SW 1271 (cell line): ENCODE data around the gene ZCCHC24.
"Not testable (repeated sequence)": the region's sequence is repeated elsewhere in the genome, so short reads cannot be mapped to it uniquely, and the experiment has no call there.

Experiments
- DNase-seq, 2 experiments: peaks; one replicate each; lab custom pipeline; 2025; lab: John Stamatoyannopoulos, UW

Gene ZCCHC24

DNA sequence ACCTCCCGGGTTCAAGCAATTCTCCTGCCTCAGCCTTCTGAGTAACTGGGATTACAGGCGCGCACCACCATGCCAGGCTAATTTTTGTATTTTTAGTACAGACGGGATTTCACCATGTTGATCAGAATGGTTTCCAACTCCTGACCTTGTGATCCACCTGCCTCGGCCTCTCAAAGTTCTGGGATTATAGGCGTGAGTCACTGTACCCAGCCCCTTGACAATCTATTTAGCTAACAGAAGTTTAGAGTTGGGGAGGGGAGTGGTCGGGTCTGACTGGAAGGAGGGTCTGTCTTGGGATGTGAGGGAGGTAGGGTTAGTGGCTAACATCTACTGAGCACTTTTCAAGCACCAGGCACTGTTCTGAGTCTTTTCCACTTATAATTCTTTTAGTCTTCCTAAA lies 27.0 kb upstream of the ZCCHC24 start:
- DNase-seq: no peak

- DNase-seq: no peak
These were observed 26.4 kb upstream of the ZCCHC24 start for GRCh38 chr10:79471776-79472175.

DNA sequence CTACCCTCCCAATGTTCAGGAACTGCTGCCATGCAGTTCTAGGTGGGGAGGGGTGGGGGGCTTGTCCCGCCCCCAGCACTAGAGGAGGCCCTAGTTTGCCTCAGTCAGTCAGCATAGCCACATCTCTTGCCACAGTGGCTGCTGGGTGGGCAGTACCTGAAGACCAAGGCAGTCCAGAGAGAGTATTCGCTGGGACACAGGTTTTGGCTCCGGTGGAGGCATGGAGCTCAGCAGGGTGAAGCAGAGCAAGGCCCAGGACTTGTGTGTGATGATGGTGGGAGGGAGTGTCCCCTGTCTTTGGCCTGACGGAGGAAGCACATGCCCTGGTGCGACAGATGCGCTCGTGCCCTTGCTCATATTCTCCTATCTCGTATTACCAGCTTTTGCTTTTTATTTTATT lies 24.7 kb upstream of the ZCCHC24 start:
- DNase-seq: no peak

DNA sequence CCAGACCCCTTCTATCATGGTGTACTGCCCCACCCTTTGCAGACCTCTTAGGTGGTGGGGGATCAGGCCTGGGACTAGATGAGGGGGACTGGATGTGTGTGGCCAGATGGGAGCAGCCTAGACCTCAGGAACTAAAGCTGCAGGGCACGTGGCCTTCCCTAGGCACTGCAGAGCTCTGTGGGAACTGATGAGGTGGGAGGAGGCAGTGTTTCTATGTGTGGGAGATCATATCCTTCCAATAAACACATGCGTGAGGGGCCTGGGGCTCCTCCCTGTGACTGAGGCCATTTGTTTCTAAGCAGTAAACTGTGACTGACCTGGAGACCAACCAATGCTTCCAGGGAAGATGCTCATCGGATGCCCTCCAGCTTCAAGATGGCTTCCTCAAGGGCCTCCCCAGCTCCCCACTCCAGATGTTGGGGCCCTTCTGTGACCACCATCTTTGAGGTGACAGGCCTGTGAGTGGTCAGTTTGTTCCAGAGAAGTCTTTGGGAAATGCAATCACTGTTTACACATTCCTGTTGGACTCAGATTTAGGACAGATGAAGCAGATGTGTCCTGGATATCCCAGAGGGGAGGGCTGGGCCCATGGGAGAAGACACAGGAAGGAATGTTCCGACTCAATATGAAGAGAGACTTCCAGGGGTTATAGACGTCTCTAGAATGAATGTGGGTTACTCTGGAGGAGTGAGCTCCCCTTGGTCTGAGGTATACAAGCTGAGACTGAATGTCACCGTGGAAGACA lies 23.6 kb upstream of the ZCCHC24 start:
- DNase-seq: no peak

- no peak for DNase-seq
These were observed 22.7 kb upstream of the ZCCHC24 start for GRCh38 chr10:79468015-79468560.

DNA sequence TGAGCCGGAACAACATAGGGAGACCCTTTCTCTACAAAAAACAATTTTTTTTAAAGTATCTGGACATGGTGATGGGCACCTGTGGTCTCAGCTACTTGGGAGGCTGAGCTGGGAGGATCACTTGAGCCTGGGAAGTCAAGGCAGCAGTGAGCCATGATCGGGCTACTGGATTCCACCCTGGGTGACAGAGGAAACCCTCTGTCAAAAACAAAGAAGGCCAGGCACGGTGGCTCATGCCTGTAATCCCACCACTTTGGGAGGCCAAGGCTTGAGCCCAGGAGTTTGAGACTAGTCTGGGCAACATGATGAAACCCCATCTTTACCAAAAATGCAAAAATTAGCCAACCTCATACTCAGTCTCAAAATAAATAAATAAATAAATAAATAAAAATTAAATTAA lies 19.9 kb upstream of the ZCCHC24 start:
- DNase-seq: no peak

GRCh38 chr10:79463578-79464496 lies 18.4 kb upstream of the ZCCHC24 start:
- no peak for DNase-seq

DNA sequence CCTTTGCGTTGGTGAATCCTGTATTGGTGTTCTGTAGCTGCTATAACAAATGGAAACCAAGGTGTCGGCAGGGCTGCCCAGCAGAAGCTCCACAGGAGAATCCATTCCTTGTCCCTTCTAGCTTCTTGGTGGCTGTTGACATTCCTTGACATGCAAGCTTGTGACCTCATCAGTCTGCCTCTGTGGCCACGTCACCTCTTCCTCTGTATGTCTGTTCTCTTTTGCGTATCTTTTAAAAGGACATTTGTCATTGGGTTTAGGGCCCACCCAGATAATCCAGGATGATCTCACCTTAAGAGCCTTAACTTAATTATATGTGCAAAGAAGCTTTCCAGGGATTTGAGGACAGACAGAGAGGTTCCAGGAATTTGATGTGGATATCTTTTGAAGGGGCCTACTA lies 15.3 kb upstream of the ZCCHC24 start:
- no peak for DNase-seq

GRCh38 chr10:79459243-79459642 lies 13.8 kb upstream of the ZCCHC24 start:
- DNase-seq: no peak

DNA sequence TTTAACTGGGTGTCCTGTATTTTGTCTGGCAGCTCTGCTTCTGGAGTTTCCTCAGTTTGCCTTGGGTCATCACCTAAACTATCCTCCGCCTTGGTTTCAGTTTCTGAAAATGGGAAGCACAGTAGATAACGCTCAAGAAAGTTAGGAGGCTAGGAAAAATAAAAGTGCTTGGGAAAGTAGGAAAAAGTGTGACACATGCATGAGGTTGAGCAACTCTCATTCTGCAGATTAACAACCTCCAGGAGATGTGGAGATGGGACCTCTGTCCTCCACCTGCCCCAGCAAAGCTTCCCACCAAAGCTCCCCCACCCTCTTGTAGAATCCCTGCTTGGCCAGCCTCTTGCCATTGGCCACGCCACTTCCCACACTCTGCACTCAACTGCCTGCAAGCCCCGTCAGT lies 13.1 kb upstream of the ZCCHC24 start:
- DNase-seq: no peak

- no peak for DNase-seq
These were observed 11.9 kb upstream of the ZCCHC24 start for GRCh38 chr10:79457256-79457785.

GRCh38 chr10:79454259-79454658 lies 8.8 kb upstream of the ZCCHC24 start:
- DNase-seq: no peak

DNA sequence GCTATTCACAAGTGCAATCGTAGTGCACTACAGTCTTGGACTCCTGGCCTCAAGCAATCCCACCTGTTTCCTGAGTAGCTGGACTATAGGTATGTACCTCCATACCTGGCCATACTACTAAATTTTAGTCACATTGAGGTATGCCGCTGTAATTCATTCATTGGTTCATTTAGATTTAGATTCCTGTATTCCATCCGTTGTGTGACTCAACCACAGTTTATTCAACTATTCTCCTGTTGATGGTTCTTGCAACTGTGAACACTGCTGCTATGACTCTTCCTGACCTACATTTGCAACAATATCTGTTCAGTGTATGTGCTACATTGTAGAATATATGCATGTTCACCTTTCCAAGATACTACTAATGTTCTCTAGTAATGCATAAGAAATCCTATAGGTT lies 8.0 kb upstream of the ZCCHC24 start:
- DNase-seq: no peak

- DNase-seq: no peak
These were observed 6.8 kb upstream of the ZCCHC24 start for GRCh38 chr10:79452174-79452611.

DNA sequence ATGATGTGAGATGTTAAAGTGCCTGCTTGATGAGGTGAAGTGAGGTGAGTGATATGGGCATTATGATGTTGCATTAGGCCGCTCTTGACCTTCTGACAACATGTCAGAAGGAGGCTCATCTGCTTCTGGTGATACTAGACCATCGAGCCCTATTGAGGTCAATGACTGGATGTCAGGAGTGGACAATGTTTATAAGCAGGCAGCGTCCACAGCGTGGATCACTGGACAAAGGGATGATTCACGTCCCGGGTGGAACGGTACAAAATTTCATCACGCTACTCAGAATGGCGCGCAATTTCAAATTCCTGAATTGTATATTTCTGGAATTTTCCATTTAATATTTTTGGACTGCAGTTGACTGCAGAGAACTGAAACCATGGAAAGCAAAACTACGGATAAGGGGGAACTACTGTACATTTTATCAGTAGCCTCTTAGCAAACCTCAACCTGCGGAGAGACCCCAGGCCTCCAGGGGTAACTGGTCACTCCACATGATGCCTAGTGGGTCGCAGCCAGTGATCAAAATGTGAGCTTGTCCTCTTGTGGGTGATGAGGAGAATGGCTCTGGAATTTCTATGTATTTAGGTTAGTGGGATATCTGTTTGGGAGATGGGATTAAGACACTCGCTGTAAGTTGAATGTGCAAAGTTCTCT lies 5.7 kb upstream of the ZCCHC24 start:
- DNase-seq: no peak

DNA sequence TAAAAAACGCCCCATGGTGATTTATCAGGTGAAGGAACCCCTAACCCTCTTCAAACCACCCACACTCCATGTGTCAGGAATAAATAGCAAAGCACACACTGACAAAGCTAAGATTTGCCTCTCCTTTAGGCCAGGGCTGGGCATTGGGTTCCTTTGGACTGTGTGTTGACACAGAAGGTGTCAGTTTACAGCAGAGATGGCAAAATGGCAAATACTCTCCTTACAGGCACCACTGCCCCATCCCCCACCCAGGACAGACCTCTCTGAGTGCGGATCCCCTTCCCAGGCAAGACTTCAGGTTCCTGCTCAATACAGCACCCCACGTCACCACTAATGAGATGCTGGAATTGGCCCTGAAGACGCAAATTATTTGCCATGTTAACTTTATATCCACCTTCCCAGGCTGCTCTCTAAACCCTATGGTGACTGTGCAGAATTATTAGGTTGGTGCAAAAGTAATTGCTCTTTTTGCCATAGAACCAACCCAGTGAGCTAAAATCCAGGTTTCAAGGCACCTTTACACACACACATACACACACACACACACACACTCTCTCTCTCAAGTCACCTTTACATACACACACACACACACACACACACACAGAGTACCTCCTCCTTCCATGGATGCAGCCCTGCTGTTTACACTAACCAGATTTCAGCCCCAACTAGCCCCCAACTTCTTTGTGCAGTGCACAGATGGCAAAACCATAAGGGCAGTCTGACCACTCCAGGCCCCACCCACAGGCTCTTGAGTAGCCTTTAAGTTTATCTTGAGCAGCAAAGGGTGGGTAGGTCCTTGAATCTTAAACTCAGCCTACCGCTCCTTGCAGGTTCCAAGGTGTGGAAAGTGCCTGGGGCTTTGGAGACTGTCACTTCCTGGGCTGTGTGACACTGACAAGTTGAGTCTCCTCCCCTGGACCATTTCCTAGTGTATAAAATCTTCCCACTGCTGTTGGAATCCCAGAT lies 4.0 kb upstream of the ZCCHC24 start:
- DNase-seq: no peak

- DNase-seq: no peak
These were observed 3.3 kb upstream of the ZCCHC24 start for GRCh38 chr10:79448732-79449049.

DNA sequence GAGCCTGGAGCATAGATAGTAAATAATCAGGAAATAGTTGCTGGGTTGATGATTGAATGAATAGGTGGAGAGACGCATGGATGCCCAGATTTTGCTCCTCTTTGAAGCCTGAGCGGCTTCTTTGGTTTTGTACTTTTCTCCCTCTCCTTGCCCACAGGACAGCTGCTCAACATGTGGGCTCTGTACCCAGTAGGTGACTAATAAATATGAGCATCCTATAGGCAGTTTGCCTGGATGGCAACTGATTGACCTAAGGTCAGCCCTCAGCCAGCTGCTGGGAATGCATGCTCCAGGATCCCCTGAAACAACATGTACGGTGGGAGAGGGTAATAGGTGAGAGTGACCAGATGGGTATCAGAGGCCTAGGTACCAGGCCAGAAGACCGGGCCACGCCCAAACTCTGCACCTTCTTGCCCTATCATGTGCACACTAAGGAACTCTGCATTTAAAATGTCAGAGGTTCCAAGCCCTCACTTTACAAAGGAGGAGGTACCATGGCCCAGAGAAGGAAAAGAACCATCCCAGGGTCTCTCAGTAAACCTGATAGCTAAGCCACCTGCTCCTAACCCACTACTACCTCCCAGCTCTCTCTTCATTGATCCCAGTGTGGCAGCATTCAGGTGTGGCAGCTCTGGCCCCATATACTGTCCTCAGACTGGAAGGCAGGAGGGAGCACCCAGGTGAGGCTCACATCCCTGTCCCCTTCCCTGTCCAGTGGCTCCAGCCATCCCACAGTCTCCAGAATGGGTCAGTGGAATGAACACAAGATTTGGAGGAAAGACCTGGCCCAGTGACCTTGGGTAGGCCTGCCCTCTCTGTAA lies 2.7 kb upstream of the ZCCHC24 start:
- DNase-seq: no peak

GRCh38 chr10:79447249-79447648 lies 1.8 kb upstream of the ZCCHC24 start:
- DNase-seq: not testable (repeated sequence)

DNA sequence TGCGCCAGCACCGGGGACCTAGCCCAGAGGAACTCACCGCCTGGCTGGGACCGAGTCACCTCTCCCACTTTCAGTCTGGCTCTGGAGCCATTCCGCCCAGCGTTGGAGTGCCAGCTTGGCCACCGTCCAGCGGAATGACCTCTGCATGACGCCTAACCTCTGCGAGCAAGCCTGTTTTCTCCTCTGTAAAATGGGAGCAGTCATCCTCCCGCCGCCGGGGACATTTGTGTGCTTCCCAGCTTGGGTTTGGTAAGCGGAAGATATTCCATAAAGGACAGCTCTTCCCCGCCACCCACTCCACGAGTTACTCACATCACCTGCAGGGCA lies 1.3 kb upstream of the ZCCHC24 start:
- no peak for DNase-seq
